NOMO-1 treated with dmso at 0.1 percent for 144 hours (cell line): ENCODE results near the gene AATK.
A peak's percentile ranks its signal among the peaks of the same experiment; 100 is the strongest.

ENCODE experiments used
- DNase-seq: peaks from one replicate; lab custom pipeline; 2025; ENCODE audit not compliant: unreplicated experiment; lab: John Stamatoyannopoulos, UW

AATK gene

GRCh38 chr17:81116704-81117103, 49.3 kb downstream of the AATK start:
- DNase-seq: no peak

- no peak for DNase-seq
These were observed 50.1 kb downstream of the AATK start for GRCh38 chr17:81115749-81116464.

GRCh38 chr17:81115219-81115618, 50.8 kb downstream of the AATK start:
- DNase-seq: no peak

- no peak for DNase-seq
These were observed 51.5 kb downstream of the AATK start for GRCh38 chr17:81114351-81115093.

- DNase-seq: no peak
These were observed 52.8 kb downstream of the AATK start for GRCh38 chr17:81113158-81113724.

GRCh38 chr17:81112450-81112849, 53.6 kb downstream of the AATK start:
- DNase-seq: no peak

GRCh38 chr17:81111066-81111465, 55.0 kb downstream of the AATK start:
- DNase-seq: no peak

GRCh38 chr17:81110488-81111040, 55.5 kb downstream of the AATK start:
- DNase-seq: no peak

GRCh38 chr17:81109957-81110356, 56.1 kb downstream of the AATK start:
- no peak for DNase-seq

- DNase-seq: no peak
These were observed 57.8 kb downstream of the AATK start for GRCh38 chr17:81108220-81108619.

- DNase-seq: no peak
These were observed 59.3 kb downstream of the AATK start for GRCh38 chr17:81106716-81107115.

- DNase-seq: no peak
These were observed 62.6 kb downstream of the AATK start for GRCh38 chr17:81103379-81103778.

- no peak for DNase-seq
These were observed 63.2 kb downstream of the AATK start for GRCh38 chr17:81102869-81103268.

GRCh38 chr17:81102352-81102751, 63.7 kb downstream of the AATK start:
- no peak for DNase-seq

GRCh38 chr17:81101614-81102306, 64.3 kb downstream of the AATK start:
- DNase-seq: peak; percentile 38

- no peak for DNase-seq
These were observed 65.4 kb downstream of the AATK start for GRCh38 chr17:81100668-81101067.

- DNase-seq: no peak
These were observed 66.1 kb downstream of the AATK start for GRCh38 chr17:81099888-81100287.

GRCh38 chr17:81097943-81098308, 68.1 kb downstream of the AATK start:
- no peak for DNase-seq

- DNase-seq: no peak
These were observed 68.7 kb downstream of the AATK start for GRCh38 chr17:81097134-81097942.

- DNase-seq: no peak
These were observed 69.3 kb downstream of the AATK start for GRCh38 chr17:81096741-81097133.

- no peak for DNase-seq
These were observed 70.6 kb downstream of the AATK start for GRCh38 chr17:81095383-81095762.
